HG03139 (cell line): ENCODE results near the gene OXNAD1.

ENCODE experiments used
- ATAC-seq: cut with Tn5 transposase; IDR thresholded peaks from one replicate; pipeline ENCODE4 v1.9.1; 2021; ENCODE audit not compliant: unreplicated experiment

OXNAD1 gene

DNA sequence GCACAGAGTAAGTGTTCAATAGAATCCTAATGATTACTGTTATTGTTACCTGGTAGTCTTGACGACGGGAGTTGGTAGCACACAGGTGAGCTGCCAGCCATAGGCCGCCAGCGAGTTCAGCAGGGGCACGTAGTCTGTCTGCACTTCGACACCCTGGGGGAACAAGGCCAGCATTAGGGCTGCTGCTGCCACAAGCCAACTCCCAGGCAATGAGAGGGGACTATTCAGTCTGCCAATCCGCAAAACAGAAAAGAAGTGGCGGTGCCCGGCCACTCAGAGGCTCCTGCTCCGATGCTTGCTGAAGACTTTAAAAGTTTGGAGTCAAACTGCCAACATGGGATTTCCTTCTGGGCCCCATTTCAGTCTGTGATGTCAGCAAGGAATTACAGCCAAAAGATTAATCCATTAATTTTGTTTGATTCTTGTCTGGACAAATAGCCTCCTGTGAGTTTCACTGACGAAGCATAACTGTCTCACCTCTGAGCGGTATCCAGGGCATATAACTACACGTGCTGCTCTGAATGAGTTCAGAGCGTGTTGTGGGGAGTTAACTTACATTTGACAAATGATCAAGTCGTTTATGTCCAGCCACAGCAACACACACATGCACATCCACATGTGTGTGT is 61.8 kb downstream of the OXNAD1 start:
- ATAC-seq: no peak

DNA sequence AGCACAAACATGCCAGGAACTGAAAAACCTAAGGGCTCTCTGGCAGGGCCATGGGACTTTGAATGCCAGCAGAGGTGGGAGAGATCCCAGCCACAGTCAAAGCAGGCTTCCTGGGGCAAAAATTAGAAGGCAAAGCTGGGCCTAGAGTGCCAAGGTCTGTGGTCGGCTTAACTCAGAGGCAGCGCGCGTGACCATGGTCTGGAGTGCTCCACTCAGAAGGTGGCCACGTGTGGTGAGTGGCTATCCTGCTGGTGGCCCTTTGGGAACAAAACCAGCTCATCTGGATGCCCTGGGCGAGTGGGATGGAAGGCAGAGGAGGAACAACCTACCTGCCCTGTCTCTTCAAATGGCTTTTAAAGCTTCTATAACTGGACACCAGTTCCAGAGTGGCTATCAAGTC is 63.1 kb downstream of the OXNAD1 start:
- ATAC-seq: no peak

DNA sequence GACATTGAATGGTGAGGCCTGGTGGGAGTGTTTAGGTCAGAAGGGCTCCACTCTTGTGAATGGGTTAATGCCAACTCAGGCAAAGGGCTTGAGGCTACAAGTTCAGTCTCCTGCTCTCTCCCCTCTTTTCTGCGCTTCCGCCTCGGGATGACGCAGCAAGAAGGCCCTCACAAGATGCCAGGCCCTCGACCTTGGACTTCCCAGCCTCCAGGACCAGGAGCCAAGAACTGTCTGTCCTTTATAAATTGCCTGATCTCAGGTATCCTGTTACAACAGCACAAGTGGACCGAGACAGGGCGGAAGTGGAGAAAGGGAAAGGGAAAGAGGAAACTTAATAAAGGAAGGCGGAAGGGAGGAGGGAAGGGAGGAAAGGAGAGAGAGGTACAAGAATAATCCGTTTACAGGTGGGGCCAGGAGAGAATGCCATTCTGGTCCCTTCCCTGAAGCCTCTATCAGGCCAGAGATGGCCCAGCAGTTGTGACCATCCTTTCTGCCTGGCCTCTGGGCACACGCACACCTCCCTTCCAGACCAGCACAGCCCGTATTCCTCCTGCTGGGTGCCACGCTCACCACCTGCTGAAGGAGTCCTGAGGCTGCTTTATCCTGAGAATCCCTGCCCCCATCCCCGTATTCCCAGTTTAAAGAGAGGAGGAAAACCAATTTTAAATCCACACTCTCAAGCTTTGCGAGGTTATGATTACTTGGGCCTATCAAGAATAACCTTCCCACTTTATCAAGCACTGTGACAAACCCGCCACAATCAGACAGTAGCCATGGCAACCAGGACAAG is 64.2 kb downstream of the OXNAD1 start:
- no peak for ATAC-seq

DNA sequence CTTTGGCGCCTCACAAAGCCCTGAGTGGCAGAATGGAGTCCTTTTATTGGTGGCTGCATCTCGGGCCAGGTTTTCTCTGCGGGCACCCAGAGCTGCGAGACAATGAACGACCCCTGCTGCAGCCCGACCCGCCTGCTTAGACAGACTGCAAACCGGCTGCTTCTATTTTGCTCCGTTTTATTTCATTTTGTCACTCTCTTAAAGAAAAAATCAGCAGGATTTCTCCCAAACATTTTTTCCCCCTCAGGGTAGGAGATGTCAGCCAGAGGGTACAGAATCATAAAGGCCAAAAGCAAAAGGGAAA is 64.8 kb downstream of the OXNAD1 start:
- no peak for ATAC-seq

GRCh38 chr3:16330351-16330750 is 65.3 kb downstream of the OXNAD1 start:
- no peak for ATAC-seq

- no peak for ATAC-seq
These were observed 66.4 kb downstream of the OXNAD1 start for GRCh38 chr3:16331319-16331883.

- no peak for ATAC-seq
These were observed 68.0 kb downstream of the OXNAD1 start for GRCh38 chr3:16332904-16333426.

DNA sequence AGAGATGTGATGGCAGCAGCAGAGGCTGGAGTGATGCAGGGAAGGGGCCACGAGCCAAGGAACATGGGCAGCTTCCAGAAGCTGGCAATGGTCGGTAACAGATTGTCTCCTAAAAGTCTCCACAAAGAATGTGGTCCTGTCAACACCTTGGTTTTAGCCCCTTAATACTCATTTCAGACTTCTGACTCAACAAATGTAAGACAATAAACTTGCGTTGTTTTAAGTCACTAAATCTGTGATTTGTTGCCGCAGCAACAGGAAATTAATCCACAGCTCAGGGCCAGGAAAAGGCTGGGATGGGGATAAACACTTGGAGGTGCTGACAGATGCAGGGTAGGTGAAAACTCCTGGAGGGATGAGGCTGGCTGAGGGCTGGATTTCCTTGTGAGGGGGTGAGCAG is 69.9 kb downstream of the OXNAD1 start:
- no peak for ATAC-seq

DNA sequence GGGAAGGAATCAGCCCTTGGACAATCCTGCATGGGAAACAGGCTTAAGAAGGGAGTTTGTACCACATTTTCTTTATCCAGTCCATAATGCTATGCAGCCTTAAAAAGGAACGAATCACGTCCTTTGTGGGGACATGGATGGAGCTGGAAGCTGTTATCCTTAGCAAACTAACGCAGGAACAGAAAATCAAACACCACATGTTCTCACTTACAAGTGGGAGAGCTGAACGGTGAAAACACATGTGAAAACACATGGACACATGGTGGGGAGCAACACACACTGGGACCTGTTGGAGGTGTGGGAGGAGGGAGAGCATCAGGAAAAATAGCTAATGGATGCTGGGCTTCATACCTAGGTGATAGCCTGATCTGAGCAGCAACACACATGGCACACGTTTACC is 70.3 kb downstream of the OXNAD1 start:
- ATAC-seq: no peak

DNA sequence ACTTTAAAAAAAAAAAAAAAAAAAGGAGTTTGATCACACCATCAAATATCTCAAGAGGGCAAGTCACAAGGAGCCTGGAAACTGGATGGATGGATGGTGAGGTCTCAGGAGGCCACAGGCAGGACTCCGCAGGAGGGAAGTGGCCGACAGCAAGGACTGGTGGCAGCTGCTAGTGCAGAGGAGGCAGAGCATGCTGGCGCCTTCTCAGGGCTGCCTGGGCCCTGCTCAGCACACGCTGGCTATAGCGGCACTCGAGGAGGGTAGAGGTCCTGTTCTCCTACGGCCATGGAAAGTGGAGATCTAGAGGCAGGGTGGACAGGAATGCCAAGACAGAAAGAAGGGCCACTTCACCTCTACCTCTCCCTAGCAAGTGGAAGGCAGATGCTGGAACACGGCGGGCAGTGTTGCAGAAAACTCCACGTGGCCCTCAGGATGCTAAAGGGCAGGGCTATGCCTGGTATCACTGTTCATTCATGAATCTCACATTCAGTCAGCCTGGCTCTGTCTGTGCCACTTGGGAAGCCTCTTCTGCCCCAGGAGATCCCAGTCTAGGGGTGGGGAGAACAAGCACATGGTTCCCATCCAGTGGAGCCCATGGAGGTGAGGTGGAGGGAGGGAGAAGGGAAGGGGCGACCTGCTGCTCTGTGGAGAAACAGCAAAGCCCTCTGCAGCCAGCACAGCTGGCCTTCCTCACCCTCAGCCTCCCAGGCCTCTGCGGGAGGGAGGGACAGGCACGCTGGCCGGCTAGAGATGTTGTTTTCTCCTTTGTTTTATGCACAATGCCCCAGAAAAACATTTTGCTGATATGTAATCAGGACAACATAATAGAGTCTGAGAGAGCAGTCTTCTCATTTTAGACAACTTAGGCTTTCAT is 71.0 kb downstream of the OXNAD1 start:
- ATAC-seq: no peak

- ATAC-seq: no peak
These were observed 71.8 kb downstream of the OXNAD1 start for GRCh38 chr3:16336825-16337224.

DNA sequence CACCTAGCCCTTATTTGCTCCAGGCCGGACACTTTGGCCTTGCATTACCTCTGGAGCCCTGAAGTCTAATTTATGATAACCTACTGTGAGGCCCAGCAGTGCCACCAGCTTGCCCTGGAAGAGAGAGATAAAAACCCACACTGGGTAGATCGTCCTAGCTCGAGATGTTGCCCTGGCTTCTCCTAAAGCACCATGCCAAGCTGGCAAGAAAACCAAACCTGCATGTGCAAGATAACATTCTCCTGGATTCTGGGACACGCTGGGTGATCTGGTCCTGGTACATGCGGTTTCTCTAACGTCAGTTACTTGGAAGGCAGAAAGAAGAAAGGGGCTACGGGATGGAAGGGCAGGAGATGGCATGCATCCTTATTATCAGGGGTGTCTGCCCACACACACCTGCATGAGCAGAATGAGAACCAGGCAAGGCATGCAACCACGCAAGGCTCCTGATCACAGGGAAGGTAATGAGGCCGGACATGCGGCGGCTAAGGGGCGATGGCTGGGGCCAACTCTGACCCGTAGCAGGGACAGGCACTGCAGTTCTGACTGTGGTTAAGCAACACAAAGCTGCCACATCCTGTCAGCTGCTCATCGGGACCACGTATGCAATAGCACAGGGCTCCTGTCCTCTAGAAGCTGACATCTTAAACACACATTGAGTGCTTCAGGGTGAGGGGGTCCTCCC is 73.0 kb downstream of the OXNAD1 start:
- peak; percentile 92 for ATAC-seq

DNA sequence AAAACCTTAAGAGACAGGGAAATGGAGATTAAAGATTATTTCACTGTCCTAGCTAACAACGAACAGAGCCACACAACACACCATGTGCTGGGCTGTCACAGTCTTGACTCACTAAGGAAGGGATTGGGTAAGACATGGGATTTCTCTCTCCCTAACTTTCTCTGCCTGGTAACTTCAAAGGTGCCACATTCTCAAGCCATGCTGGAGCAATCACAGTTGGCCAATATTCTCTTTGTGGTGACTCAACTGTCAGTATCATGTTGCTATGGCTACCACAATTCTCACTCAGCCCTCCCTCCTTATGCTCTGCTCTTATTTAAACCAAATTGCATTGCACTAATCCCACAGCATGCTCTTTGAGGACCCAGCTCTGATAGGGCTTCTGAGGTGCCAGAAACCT is 74.0 kb downstream of the OXNAD1 start:
- no peak for ATAC-seq

- ATAC-seq: no peak
These were observed 78.1 kb downstream of the OXNAD1 start for GRCh38 chr3:16343101-16343500.

- no peak for ATAC-seq
These were observed 81.5 kb downstream of the OXNAD1 start for GRCh38 chr3:16346413-16347081.

DNA sequence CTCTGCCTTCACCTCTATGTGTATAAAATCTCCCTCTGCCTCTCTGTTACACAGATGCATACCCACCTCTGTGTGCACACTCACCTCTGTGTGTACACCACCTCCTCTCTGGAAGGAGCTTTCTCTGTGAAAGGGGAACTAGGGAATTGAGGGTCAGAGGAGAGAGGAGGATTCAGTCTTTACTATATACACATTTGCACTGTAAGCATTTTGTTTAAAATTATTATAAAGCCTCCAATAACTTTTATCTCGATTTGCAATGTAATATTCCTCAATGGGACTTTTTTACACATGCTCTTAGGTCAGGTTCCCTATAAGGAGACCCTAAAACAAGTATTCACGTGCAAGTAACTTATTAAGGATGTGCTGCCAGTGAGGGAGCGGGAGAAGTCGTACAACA is 82.5 kb downstream of the OXNAD1 start:
- no peak for ATAC-seq

DNA sequence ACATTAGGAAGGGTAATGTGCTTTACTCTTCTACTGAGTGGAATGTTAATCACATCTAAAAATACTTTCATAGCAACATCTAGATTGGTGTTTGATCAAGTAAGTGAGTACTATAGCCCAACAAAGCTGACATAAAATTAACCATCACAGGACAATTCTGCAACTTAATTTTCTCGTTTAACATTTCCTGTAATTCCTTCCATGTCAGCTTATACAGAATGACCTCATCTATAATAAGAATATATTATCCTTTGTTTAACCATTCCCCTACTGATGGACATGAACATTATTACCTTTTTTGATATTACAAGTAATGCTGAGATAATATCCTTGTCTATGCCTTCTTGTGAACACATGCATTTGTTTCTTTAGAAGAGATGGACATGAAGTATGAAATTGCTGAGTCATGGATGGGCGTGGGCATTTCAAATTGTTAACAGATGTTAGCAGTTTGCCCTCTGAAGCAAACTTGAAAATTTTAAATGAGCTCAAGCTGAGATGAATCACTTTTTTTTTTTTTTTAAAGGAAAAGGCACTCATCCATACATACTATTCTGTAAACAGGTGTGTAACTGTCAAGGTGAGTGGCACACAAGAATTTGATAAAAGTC is 85.1 kb downstream of the OXNAD1 start:
- no peak for ATAC-seq

DNA sequence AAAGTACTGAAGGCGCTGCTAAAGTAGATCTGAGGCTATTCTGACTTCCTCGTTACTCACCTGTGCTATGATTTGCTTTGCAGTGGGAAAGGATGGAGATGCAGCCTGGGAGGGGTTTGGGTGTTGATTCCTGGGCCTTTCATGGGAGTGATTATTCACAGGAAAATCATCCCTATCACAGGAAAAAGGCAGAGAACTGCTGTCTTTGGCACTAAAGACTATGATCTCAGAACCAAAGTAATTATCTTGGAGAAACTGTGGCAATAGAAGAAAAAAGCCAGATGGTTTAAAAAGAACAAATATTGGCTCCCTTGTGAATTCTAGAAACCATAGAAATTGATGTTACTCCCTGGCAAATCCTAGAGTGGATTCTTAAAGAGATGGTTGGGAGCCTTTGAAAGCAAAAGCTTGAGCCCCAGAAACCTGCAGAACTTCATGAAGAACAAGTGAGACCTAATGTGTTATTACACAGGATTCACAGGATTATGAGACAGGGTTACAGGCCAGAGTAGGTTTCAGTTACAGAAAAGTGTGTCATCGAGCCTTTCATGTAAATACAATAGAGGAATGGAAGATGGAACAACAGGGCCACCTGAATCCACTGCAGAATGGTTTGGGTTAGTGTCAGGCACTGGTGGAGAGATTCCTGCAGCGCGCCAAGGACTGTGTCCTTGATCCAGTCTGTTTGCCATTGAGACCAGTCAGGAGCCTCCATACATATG is 85.7 kb downstream of the OXNAD1 start:
- no peak for ATAC-seq

DNA sequence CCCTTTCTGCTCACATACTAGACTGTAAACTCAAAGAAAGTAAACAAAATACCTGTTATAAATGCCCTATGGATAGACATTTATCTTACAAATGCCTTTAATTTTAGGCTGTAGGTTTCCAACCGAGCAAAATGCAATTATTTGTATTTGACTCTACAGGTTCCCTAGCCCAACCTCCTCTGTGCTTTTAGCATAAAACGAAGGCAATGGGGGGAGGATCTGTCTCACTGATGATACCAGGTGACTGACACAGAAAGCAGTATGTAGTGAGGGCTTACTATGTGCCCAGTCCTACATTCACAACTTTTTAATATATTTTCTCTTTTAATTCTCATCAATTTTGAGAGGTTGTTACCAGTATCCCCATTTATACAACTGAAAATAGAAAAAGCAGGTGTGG is 87.4 kb downstream of the OXNAD1 start:
- no peak for ATAC-seq
